CD4-positive, alpha-beta T cell treated with Interleukin-4 for 4 hours (primary cell): Measurements from ENCODE around the gene ADAMTSL1.

Experiments
- DNase-seq: peaks from one replicate; pipeline ENCODE4 v3.0.0-alpha.2; 2020

Gene ADAMTSL1

GRCh38 chr9:18500451-18500850 lies 26.5 kb downstream of the ADAMTSL1 start:
- no peak for DNase-seq

GRCh38 chr9:18501949-18502348 lies 28.0 kb downstream of the ADAMTSL1 start:
- no peak for DNase-seq

GRCh38 chr9:18502546-18502945 lies 28.6 kb downstream of the ADAMTSL1 start:
- DNase-seq, result no peak

GRCh38 chr9:18504707-18505106 lies 30.8 kb downstream of the ADAMTSL1 start:
- DNase-seq, result no peak

- no peak for DNase-seq
Measured at GRCh38 chr9:18507151-18507550, 33.2 kb downstream of the ADAMTSL1 start.

- DNase-seq, result no peak
Measured at GRCh38 chr9:18516514-18516913, 42.6 kb downstream of the ADAMTSL1 start.

GRCh38 chr9:18516965-18517364 lies 43.0 kb downstream of the ADAMTSL1 start:
- no peak for DNase-seq

GRCh38 chr9:18520416-18521047 lies 46.6 kb downstream of the ADAMTSL1 start:
- DNase-seq, result no peak

GRCh38 chr9:18526685-18527084 lies 52.7 kb downstream of the ADAMTSL1 start:
- no peak for DNase-seq

- no peak for DNase-seq
Measured at GRCh38 chr9:18531136-18532065, 57.4 kb downstream of the ADAMTSL1 start.

- no peak for DNase-seq
Measured at GRCh38 chr9:18534611-18535010, 60.7 kb downstream of the ADAMTSL1 start.

- DNase-seq, result no peak
Measured at GRCh38 chr9:18536554-18536953, 62.6 kb downstream of the ADAMTSL1 start.

GRCh38 chr9:18539203-18539693 lies 65.3 kb downstream of the ADAMTSL1 start:
- no peak for DNase-seq

GRCh38 chr9:18542837-18543405 lies 69.0 kb downstream of the ADAMTSL1 start:
- no peak for DNase-seq

GRCh38 chr9:18543406-18544192 lies 69.6 kb downstream of the ADAMTSL1 start:
- DNase-seq, result no peak

GRCh38 chr9:18544456-18544855 lies 70.5 kb downstream of the ADAMTSL1 start:
- DNase-seq, result no peak

- no peak for DNase-seq
Measured at GRCh38 chr9:18545636-18546360, 71.8 kb downstream of the ADAMTSL1 start.

GRCh38 chr9:18548456-18548855 lies 74.5 kb downstream of the ADAMTSL1 start:
- no peak for DNase-seq

GRCh38 chr9:18549772-18550171 lies 75.8 kb downstream of the ADAMTSL1 start:
- DNase-seq, result no peak

GRCh38 chr9:18550286-18550685 lies 76.3 kb downstream of the ADAMTSL1 start:
- DNase-seq, result no peak

- DNase-seq, result no peak
Measured at GRCh38 chr9:18554244-18554643, 80.3 kb downstream of the ADAMTSL1 start.
